Measurements from ENCODE around the gene HBG1.

Gene HBG1

DNA sequence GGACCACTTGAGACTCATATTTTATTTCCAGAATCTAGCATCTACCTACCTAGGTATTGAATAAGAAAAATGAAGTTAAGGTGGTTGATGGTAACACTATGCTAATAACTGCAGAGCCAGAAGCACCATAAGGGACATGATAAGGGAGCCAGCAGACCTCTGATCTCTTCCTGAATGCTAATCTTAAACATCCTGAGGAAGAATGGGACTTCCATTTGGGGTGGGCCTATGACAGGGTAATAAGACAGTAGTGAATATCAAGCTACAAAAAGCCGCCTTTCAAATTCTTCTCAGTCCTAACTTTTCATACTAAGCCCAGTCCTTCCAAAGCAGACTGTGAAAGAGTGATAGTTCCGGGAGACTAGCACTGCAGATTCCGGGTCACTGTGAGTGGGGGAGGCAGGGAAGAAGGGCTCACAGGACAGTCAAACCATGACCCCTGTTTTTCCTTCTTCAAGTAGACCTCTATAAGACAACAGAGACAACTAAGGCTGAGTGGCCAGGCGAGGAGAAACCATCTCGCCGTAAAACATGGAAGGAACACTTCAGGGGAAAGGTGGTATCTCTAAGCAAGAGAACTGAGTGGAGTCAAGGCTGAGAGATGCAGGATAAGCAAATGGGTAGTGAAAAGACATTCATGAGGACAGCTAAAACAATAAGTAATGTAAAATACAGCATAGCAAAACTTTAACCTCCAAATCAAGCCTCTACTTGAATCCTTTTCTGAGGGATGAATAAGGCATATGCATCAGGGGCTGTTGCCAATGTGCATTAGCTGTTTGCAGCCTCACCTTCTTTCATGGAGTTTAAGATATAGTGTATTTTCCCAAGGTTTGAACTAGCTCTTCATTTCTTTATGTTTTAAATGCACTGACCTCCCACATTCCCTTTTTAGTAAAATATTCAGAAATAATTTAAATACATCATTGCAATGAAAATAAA, 24.8 kb downstream of the HBG1 start:
- no peak for DNase-seq

GRCh38 chr11:5223686-5224085, 26.0 kb downstream of the HBG1 start:
- DNase-seq: no peak

GRCh38 chr11:5223146-5223545, 26.5 kb downstream of the HBG1 start:
- no peak for DNase-seq

GRCh38 chr11:5210376-5210885, 39.2 kb downstream of the HBG1 start:
- no peak for DNase-seq

DNA sequence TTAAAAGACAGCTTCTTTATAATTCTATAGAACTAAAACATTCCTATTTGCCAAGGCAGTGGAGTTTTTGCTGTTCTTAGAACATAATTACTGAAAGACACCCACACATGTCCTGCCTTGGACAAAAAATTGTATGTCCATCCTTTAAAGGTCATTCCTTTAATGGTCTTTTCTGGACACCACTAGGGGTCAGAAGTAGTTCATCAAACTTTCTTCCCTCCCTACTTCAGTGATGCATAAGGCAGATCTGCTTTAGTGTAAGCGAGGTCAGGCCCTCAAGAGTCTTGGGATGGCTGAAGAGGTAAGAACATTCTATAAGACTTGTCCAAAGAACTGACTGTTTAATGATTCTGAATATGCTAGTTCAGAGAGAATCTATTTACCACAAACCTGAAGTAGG, 44.9 kb downstream of the HBG1 start:
- no peak for DNase-seq

DNA sequence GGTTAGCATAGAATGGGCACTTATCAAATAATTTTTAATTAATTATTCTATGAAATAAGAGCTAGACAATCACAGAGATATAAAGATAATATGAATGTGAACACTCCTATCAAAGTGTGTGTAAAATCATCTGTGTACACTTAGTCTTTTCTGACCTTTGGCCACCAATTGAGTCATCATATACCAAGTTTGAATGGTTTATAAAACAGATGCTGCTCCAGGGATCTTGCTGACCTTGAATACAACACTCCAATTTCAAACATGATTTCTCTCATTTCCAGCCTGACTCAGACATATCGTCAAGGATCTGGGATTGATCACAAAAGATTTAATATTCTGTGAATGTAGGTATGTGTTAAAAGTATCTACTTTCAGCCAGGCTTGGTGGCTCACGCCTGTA, 46.3 kb downstream of the HBG1 start:
- no peak for DNase-seq

DNA sequence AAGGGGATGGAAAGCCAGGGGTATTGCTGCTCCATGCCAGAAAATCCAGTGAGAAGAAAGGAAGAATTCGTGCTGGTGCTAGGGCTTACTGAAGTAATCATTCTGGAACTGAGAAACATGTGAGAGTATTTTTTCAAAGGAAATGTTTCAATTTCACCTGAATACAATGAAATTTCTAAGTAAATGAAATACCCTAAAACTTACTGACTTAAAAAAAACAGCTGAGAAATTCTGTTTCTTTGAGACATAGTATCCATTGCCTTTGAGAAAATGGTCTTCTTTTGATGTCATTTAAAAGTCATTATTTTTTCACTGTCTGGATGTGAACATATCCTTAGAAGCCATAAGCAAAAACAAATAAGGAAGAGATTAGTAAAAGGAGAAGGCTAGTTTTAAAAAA, 49.1 kb downstream of the HBG1 start, which contains the start of gene OR51V1:
Gene OR51V1, minus strand, starts transcription at position 101 of the 400 bp plus-strand sequence. Its CDS starts 0 bp downstream, at position 101.
- no peak for DNase-seq

GRCh38 chr11:5198285-5198684, 51.4 kb downstream of the HBG1 start:
- DNase-seq: no peak

Measured in T1000 (cell line).